ENCODE measurements around the gene ITPR1.

ITPR1 gene

DNA sequence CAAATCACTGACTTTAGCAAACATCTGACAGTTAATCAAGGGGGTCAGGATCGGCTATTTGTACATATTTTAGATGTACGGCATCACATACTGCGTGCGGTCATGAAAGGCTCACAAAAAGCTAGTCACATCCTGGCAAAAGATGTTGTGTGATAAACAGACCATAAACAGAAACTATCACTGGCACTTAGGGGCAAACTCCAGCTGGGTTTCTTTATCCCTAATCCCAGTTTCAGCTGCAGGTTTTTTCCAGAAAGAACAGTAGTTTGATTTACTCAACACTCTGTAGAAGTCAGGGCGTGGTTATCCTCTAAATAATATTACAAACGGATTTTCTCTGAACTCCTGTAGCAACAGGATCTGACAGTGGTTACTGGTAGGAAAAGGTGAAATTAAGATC lies 373.7 kb downstream of the ITPR1 start:
- DNase-seq (ENCODE audit: low read depth in 2 of 3, low spot score in 1 of 3): no peak

DNA sequence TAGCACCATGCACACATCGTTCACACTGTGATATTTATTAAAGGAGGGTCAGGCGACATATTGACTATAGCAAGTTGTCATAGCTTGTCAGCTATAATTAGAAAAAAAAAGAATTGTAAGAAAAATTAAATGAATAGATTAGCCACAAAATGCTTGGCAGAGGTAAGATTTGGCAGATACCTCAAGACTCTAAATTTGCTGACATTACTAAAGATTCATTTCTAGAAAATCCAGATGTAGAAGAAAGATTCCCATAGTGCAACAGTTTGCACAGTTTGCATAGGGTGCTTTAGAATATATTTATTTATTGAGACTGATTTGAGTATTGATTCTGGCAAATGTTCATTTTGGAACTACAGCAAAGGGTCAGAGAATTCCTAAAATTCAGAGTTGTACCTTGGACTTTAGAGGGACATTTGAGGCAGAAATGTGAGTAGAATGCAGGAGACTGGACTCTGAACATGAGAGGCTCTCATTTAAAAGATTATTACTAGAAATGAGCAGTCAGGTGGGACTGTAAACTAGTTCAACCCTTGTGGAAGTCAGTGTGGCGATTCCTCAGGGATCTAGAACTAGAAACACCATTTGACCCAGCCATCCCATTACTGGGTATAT lies 384.1 kb downstream of the ITPR1 start:
- DNase-seq (ENCODE audit: low read depth in 2 of 3, low spot score in 1 of 3): no peak

DNA sequence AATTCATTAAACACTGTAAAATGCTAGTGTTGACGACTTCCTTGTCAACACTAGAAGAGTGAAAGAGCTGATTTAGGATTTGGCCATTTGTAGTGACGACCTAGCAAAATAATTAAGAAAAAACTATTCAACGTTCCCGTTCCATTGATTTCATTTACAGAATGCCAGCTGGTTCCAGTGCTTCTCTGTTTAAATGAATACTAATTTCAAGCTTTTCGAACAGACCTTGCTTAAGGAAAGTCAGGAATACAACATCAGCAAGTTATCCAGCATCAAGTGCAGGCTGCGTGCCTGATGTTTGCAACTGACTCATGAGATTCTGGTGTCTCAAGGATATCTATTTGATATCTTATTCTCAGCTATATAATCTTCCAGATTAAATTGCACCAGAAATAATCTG lies 387.7 kb downstream of the ITPR1 start:
- no peak for DNase-seq (ENCODE audit: low read depth in 2 of 3, low spot score in 1 of 3)

DNA sequence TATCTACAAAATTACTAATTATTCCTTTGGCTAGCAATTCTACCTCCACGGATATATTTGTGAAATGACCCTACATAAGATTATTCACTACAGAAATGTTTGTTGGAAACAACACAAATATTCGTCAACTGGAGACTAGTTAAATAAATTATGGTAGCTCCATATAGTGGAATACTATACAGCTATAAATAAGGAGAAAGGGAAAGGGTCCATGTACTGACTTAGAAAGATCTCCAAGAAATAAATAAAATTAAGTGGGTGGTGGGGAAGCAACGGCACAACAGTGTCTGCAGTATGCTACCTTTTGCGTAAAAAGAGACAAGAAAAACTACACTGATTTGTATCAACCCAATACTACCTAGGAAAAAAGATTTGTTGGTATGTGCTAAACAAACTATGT lies 389.4 kb downstream of the ITPR1 start:
- no peak for DNase-seq (ENCODE audit: low read depth in 2 of 3, low spot score in 1 of 3)

DNA sequence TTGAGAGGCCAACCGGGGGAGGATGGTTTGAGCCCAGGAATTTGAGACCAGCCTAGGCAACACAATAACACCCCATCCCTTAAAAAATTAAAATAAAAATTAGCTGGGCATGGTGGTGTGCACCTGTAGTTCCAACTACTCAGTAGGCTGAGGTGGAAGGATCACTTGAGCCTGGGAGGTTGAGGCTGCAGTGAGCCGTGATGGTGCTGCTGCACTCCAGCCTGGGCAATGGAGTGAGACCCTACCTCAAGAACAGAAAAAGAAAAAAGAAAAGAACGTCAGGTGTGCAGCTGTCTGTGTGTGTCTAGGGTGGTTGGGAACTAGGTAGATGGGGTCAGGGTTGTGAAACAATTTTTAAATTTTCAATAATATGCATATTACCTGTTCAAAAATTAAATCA lies 389.9 kb downstream of the ITPR1 start:
- no peak for DNase-seq (ENCODE audit: low read depth in 2 of 3, low spot score in 1 of 3)

DNA sequence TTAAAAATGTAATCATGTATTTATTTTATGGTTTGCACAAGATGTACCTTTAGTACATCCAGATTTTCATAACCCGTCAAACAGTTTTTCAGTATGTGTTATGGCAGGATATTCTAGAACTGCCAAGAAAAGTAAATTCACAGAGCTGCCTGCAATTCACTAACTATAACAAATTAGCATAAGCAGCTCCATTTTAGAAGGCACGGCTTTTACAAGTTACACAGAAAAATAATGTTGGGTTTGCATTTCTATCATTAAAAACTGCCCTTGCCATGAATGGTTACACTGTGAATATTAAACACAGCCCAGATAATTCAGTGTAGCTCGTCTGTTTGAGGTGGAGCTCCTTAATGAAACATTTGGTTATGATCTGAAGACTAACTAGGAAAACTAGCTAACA lies 391.7 kb downstream of the ITPR1 start:
- DNase-seq (ENCODE audit: low read depth in 2 of 3, low spot score in 1 of 3): no peak

DNA sequence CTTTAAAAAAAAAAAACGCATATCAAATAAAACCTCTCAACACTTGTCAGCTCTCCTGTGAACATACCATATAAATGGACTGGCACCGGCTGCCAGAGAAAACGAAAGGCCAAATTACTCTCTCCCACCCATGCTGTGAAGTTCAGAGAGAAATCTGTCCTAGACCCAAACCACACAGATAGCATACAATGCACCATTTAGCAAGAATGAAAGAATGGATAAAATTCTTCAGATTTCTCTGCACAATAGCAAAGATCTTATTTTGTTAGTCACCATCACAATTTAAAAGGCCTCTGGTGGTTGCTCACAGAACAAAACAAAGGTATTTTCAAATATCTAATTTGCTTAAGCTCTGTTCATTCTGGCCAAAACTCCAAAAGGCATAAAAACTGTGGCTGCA lies 392.2 kb downstream of the ITPR1 start:
- DNase-seq (ENCODE audit: low read depth in 2 of 3, low spot score in 1 of 3): no peak

DNA sequence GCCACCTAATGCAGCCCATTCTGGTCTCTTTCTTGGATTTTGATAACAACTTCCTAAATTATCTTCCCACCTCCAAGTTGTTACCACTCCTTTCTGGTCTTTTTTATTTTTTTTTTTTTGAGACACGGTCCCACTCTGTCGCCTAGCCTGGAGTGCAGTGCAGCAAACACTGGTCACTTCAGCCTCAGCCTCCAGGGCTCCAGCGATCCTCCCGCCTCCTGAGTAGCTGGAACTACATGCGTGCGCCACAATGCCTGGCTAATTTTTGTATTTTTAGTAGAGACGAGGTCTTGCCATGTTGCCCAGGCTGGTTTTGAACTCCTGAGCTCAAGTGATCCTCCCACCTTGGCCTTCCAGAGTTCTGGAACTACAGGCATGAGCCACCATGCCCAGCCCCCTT lies 393.3 kb downstream of the ITPR1 start:
- no peak for DNase-seq (ENCODE audit: low read depth in 2 of 3, low spot score in 1 of 3)

DNA sequence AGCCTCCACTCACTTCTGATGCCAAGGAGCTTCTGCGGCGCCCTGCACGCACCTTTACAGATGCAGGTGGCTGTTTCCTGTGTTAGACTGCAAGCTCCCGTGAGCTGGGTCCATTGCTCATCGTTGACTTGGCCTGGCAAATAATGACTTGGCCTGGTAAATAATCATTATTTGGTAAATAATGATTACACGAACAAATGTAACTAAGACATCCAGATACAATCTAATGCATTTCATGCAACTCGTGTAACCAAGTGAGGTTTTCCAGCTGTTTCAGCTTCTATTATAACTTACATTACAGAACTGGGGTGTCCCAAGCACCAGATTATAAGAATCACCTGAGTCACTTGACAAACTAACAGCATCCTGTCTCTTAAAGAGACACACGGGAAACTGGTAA lies 394.0 kb downstream of the ITPR1 start:
- DNase-seq (ENCODE audit: low read depth in 2 of 3, low spot score in 1 of 3): no peak

DNA sequence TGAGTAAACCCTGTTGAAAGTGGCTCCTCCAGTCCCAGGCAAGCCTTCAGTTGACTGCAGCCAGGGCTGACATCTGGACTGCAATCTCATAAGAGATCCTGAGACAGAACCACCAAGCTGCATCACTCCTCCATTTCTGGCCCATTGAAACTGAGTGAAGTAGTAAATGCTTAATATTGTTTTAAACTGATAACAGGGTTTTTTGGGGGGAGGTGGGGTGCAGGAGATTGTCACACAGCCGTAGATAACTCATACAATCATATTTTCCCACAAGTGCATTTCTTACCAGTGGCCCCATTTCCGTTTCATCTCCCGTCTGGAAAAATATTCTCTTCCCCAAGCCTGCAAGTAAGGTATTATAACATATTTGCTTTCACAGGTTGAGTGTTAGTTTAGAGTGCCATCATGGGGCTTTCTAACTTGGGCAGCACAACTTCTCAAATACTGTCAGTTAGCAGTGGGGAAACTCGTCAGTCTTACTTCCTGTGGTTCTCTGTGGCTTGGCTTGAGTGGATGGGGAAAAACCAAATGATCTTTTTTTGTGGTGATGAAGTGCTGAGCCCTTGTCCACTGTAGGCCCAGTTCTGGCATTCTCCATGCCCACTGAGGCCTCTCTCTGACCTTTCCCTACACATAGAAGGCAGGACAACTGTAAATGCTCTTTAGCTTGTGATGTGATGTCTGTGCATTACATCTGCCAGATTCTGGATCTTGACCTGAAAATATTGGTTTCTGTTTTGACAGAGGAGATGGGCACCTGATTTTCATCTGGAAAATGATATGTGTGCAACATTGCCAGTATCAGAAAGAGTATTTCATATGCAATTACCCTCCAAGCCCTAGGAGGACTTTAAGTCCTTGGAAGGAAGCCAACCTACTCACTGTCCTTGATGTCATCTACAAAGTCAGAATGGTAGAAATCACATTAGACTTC lies 396.0 kb downstream of the ITPR1 start:
- no peak for DNase-seq (ENCODE audit: low read depth in 2 of 3, low spot score in 1 of 3)

DNA sequence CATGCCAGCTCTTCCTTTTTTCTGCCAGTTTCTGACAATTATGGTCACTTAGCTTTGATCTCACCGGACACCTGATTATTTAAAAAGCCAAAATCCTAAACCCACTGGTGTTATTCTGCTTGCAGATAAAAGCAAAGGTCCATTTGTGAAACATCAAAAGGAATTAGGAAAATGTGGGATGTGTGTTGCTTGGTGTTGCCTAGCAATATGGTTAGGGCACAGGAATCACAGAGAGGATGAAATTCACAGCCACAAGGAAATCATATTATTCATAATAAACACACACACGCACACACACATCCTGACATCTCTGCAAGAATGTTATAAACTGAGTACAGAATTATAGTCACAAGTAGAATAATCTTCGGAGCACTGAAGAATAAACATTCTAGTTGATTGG lies 396.7 kb downstream of the ITPR1 start:
- no peak for DNase-seq (ENCODE audit: low read depth in 2 of 3, low spot score in 1 of 3)

DNA sequence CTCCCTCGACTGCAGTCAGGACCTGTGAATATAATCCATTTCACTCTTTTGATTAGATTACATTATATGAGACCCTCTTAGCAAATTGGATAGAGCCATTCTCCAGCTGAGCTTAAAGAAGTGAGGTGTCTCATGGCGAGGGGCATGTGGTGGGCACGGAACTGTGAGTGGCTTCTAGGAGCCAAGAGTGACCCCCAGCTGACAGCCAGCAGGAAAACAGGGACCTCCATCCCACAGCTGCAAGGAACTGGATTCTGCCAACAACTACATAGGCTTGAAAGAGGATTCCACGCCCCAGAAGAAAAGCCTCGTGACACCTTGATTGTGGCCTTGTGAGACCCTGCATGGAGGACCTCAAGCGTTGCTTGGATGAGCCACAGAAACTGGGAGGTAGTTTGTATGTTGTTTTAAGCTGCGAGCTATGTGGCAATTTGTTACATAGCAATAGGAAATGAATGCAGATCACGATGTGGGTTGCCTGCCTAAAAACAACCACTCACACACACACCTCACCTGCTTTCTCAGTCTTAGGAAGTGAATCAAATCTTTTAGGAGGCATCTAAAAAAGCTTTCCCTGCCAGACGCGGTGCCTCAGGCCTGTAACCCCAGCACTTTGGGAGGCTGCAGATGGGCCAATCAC lies 401.9 kb downstream of the ITPR1 start:
- no peak for DNase-seq (ENCODE audit: low read depth in 2 of 3, low spot score in 1 of 3)

DNA sequence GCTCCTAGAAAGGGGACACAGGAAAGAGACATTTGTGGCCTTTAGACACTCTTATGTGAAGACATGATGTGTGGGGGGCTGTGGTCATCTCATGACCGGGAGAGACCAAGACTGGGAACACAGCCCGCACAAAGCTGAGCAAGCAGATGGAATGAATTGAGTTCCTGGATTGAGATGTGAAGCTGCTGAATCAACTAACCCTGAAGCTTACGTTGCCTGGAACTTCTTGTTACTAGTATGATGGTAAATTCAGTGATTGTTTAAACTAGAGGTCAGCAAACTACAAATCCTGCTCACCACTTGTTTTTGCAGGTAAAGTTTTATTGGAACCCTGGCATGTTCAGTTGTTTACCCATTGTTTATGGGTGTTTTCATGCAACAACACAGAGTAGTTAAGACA lies 402.7 kb downstream of the ITPR1 start:
- no peak for DNase-seq (ENCODE audit: low read depth in 2 of 3, low spot score in 1 of 3)

Data from stimulated activated CD4-positive, alpha-beta T cell treated with anti-CD3 and anti-CD28 coated beads, Interleukin-12 subunit alpha, Interleukin-12 subunit beta, amount 100 ng/mL, for 48 hours (primary cell).